HepG2 (cell line): ENCODE measurements around the gene DDX39B. TPM values are rescaled to one million over a fixed set of nuclear protein-coding genes. Genes with fewer than 3 reads are reported as not detected.

Experiments
- ATF2 ChIP-seq: sonication (generic); formaldehyde crosslinking; IDR thresholded peaks from 2 replicates; pipeline ENCODE4 v1.4.0; 2020; ENCODE audit warnings: missing genetic modification reagents
- BCL3 ChIP-seq: sonication (generic); formaldehyde crosslinking; IDR thresholded peaks from 2 replicates; pipeline ENCODE4 v1.5.1; 2020; ENCODE audit warnings: mild to moderate bottlenecking, missing genetic modification reagents, moderate library complexity
- BCLAF1 ChIP-seq: fragments of 450-650 bp; IDR thresholded peaks from 2 replicates; pipeline ENCODE4 v1.6.1; 2017; ENCODE audit warnings: mild to moderate bottlenecking
- CBX5 ChIP-seq: sonication (generic); formaldehyde crosslinking; IDR thresholded peaks from 2 replicates; pipeline ENCODE4 v1.4.0; 2020; ENCODE audit warnings: missing genetic modification reagents, borderline replicate concordance
- CEBPG ChIP-seq: IDR thresholded peaks from 2 replicates; pipeline ENCODE4 v1.6.1; 2016
- EHMT2 ChIP-seq: fragments of 200-600 bp; sonication (generic); IDR thresholded peaks from 2 replicates; pipeline ENCODE4 v1.7.0; 2017; ENCODE audit warnings: antibody characterized with exemption, low read depth, low read length, borderline replicate concordance
- ELF1 ChIP-seq: sonication (generic); formaldehyde crosslinking; IDR thresholded peaks from 2 replicates; pipeline ENCODE4 v1.4.0; 2020; ENCODE audit warnings: missing genetic modification reagents
- GTF3A ChIP-seq: sonication (generic); formaldehyde crosslinking; conservative IDR thresholded peaks from 2 replicates; pipeline ENCODE4 v1.4.0; 2020; ENCODE audit warnings: mild to moderate bottlenecking, missing genetic modification reagents
- NFIB ChIP-seq: sonication (generic); formaldehyde crosslinking; IDR thresholded peaks from 2 replicates; pipeline ENCODE4 v1.9.0; 2021; ENCODE audit warnings: missing genetic modification reagents, mild to moderate bottlenecking, borderline replicate concordance
- NFYB ChIP-seq: sonication (generic); formaldehyde crosslinking; IDR thresholded peaks from 2 replicates; pipeline ENCODE4 v1.4.0; 2020; ENCODE audit warnings: missing genetic modification reagents
- POLR2A ChIP-seq, 2 experiments: IDR thresholded peaks; 2 replicates each; pipeline ENCODE4 v1.6.1; 2011; ENCODE audit warnings: low read depth in 2 of 2, low read length in 2 of 2, mild to moderate bottlenecking in 1 of 2, moderate library complexity in 1 of 2; ENCODE audit not compliant: insufficient read depth in 1 of 2
- TARDBP ChIP-seq: sonication (generic); formaldehyde crosslinking; IDR thresholded peaks from 2 replicates; pipeline ENCODE4 v1.8.0; 2022; ENCODE audit warnings: mild to moderate bottlenecking, missing genetic modification reagents
- U2AF2 ChIP-seq: fragments of 200-400 bp; formaldehyde crosslinking; IDR thresholded peaks from 2 replicates; pipeline ENCODE4 v1.6.1; 2017; ENCODE audit warnings: low read depth, mild to moderate bottlenecking, low read length
- XBP1 ChIP-seq: sonication (generic); formaldehyde crosslinking; IDR thresholded peaks from 2 replicates; pipeline ENCODE4 v1.5.0; 2020; ENCODE audit warnings: missing genetic modification reagents
- XRCC5 ChIP-seq: fragments of 200-400 bp; formaldehyde crosslinking; optimal IDR thresholded peaks from 2 replicates; pipeline ENCODE3; 2017; ENCODE audit warnings: mild to moderate bottlenecking, low read length
- ZBTB3 ChIP-seq: sonication (generic); formaldehyde crosslinking; IDR thresholded peaks from 2 replicates; pipeline ENCODE4 v1.4.0; 2020; ENCODE audit warnings: low read depth, mild to moderate bottlenecking, moderate library complexity, missing genetic modification reagents, borderline replicate concordance
- ZGPAT ChIP-seq: IDR thresholded peaks from 2 replicates; pipeline ENCODE4 v1.6.1; 2016; ENCODE audit warnings: mild to moderate bottlenecking
- ZNF362 ChIP-seq: sonication (generic); formaldehyde crosslinking; IDR thresholded peaks from 2 replicates; pipeline ENCODE4 v1.4.0; 2020; ENCODE audit warnings: missing genetic modification reagents, mild to moderate bottlenecking, borderline replicate concordance
- ZNF501 ChIP-seq: sonication (generic); formaldehyde crosslinking; IDR thresholded peaks from 2 replicates; pipeline ENCODE4 v1.5.1; 2020; ENCODE audit warnings: mild to moderate bottlenecking, moderate library complexity, missing genetic modification reagents
- polyA plus RNA-seq, 8 experiments: library from polyadenylated mRNA; depleted of rRNA in 3 of 8; stranded (reverse) in 7 of 8; unstranded in 1 of 8; fragments of >200 nt; fragmentation: Illumina TruSeq in 4 of 8; extraction: Trizol in 4 of 8; gene quantifications; 2 replicates each; pipeline versions ENCODE4 v1.2.1 to v1.2.3, GENCODE V29; 2011 to 2016; ENCODE audit warnings: low read depth in 4 of 8, missing spikeins in 1 of 8, mixed read lengths in 1 of 8; ENCODE audit not compliant: insufficient read depth in 1 of 8
- total RNA-seq, 5 experiments: library from RNA; depleted of rRNA; stranded (reverse); fragments of >200 nt; fragmentation: Illumina TruSeq; extraction: Trizol; gene quantifications; 2 replicates each; pipeline ENCODE4 v1.2.3, GENCODE V29; 2016; ENCODE audit warnings: low read depth in 1 of 5

Gene DDX39B
- total and polyA plus RNA-seq, 2 of the 13 experiments (the other 11 are each of a cell fraction or from before 2014, with no cell fraction given) = 570 to 678 TPM

- TF ChIP-seq ZGPAT (CRISPR knock-in tag) (peak; percentile 57), ZBTB3 (CRISPR knock-in tag) (peak; percentile 88), U2AF2 (no peak), NFYB (CRISPR knock-in tag) (peak; percentile 40), EHMT2 (no peak), NFIB (no peak), ATF2 (peak; percentile 85), TARDBP (CRISPR knock-in tag) (peak; percentile 64; the same call in 1 of the 2 replicates), XRCC5 (peak; percentile 86), GTF3A (no peak), POLR2A (IDR thresholded peaks at IDR 0.05; ENCODE audit: insufficient read depth in 1 of 2, low read depth in 2 of 2, low read length in 2 of 2) (peak; percentile 37 to 63; a peak in 3 of 4 replicates), CEBPG (CRISPR knock-in tag) (peak; percentile 91), ZNF362 (CRISPR knock-in tag) (peak; percentile 1; the same call in 1 of the 2 replicates), BCLAF1 (no peak), CBX5 (CRISPR knock-in tag) (peak; percentile 83; the same call in 1 of the 2 replicates), BCL3 (CRISPR knock-in tag) (no peak), ELF1 (CRISPR knock-in tag) (peak; percentile 92), XBP1 (CRISPR knock-in tag) (no peak), ZNF501 (CRISPR knock-in tag) (0 out of 2 replicates have a peak, but pooled peaks have one; percentile 11)
Measured at GRCh38 chr6:31546958-31547726, 5.3 kb upstream of the DDX39B start, which contains the start of gene NFKBIL1 (continued).
